GM13976 (cell line): ENCODE measurements around the gene SHQ1.

Source experiments
- DNase-seq: peaks from one replicate; pipeline ENCODE4 v3.0.0; 2012; ENCODE audit warnings: low spot score
- CTCF ChIP-seq: IDR thresholded peaks from 2 replicates; pipeline ENCODE4 v1.5.1; 2012; ENCODE audit warnings: borderline replicate concordance, mild to moderate bottlenecking; ENCODE audit not compliant: insufficient read depth; ENCODE audit errors: extremely low read depth, missing control alignments, control extremely low read depth
- in situ Hi-C: fragments of 300-500 bp; cut with MboI; formaldehyde crosslinking; loops from one replicate; pipeline ENCODE4 v1.12.0; 2022; ENCODE audit warnings: low sequenced_read_pairs, mixed read lengths, inconsistent platforms; ENCODE audit not compliant: unreplicated experiment

The SHQ1 gene

GRCh38 chr3:72750405-72750965 lies 97.8 kb downstream of the SHQ1 start:
- no peak for TF ChIP-seq CTCF
- DNase-seq = no peak
- in situ Hi-C loops = no loop called here

- in situ Hi-C loops = no loop called here
- TF ChIP-seq CTCF = no peak
- no peak for DNase-seq
Observed at GRCh38 chr3:72748659-72749058, 99.6 kb downstream of the SHQ1 start.

GRCh38 chr3:72746430-72747411 lies 101.5 kb downstream of the SHQ1 start:
- in situ Hi-C loops = no loop called here
- DNase-seq = no peak
- TF ChIP-seq CTCF = no peak

- in situ Hi-C loops = no loop called here
- no peak for TF ChIP-seq CTCF
- DNase-seq = no peak
Observed at GRCh38 chr3:72745146-72745999, 102.9 kb downstream of the SHQ1 start.

- in situ Hi-C loops = no loop called here
- DNase-seq = no peak
- TF ChIP-seq CTCF = no peak
Observed at GRCh38 chr3:72744330-72744729, 103.9 kb downstream of the SHQ1 start.
